Parathyroid adenoma (tissue), 2 donors: Measurements from ENCODE around the gene MAST2.

Experiments
- H2AFZ ChIP-seq: fragments of 300-600 bp; sonication (generic); one replicate; pipeline ENCODE4 v1.7.0; 2017; ENCODE audit warnings: antibody characterized with exemption, mild to moderate bottlenecking
- H3K27ac ChIP-seq: fragments of 300-600 bp; sonication (generic); one replicate; pipeline ENCODE4 v1.7.0; 2017
- H3K27me3 ChIP-seq: fragments of 300-600 bp; sonication (generic); one replicate; pipeline ENCODE4 v1.7.0; 2017; ENCODE audit warnings: low read length; ENCODE audit not compliant: control insufficient read depth, insufficient read depth
- H3K36me3 ChIP-seq: fragments of 300-600 bp; sonication (generic); one replicate; pipeline ENCODE4 v1.7.0; 2017; ENCODE audit warnings: low read length; ENCODE audit not compliant: control insufficient read depth, insufficient read depth
- H3K4me1 ChIP-seq: fragments of 300-600 bp; sonication (generic); one replicate; pipeline ENCODE4 v1.7.0; 2017; ENCODE audit warnings: control low read depth
- H3K4me2 ChIP-seq: fragments of 300-600 bp; sonication (generic); one replicate; pipeline ENCODE4 v1.7.0; 2017; ENCODE audit warnings: low read length
- H3K4me3 ChIP-seq: fragments of 300-600 bp; sonication (generic); one replicate; pipeline ENCODE4 v1.7.0; 2017; ENCODE audit warnings: low read depth, low read length
- H3K79me2 ChIP-seq: fragments of 300-600 bp; sonication (generic); one replicate; pipeline ENCODE4 v1.7.0; 2017; ENCODE audit warnings: control low read depth
- H3K9ac ChIP-seq: fragments of 300-600 bp; sonication (generic); one replicate; pipeline ENCODE4 v1.7.0; 2017; ENCODE audit warnings: mild to moderate bottlenecking
- H3K9me3 ChIP-seq: fragments of 300-600 bp; sonication (generic); one replicate; pipeline ENCODE4 v1.7.0; 2017; ENCODE audit warnings: low read length; ENCODE audit not compliant: control insufficient read depth
- TF ChIP-seq, protein P1 (sequence below): fragments of 300-600 bp; sonication (generic); IDR thresholded peaks from one replicate; pipeline ENCODE4 v1.7.0; 2017; ENCODE audit warnings: antibody characterized with exemption, mild to moderate bottlenecking
- donor health status: primary hyperparathyroidism.

The MAST2 gene

DNA sequence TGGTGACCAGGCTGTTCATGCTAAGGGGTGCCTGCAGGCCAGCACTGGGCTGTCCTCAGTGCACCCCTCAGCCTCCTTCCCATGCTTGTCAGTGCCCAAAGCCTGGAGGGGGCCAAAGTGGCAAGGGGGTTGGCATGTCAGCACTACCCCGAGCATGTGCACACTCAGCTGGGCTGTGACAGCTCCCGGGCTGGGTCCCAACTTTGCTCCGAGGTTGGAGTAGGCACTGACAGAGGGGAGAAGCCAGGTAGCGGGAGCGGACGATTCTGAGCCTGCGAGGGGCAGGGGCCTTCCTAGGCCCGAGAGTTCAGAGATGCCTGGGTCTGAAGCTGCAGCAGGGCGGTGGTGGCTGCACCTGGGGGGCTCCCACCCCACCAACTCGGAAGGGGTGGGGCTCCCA, 119.0 kb downstream of the MAST2 start:
- TF ChIP-seq, protein P1, sequence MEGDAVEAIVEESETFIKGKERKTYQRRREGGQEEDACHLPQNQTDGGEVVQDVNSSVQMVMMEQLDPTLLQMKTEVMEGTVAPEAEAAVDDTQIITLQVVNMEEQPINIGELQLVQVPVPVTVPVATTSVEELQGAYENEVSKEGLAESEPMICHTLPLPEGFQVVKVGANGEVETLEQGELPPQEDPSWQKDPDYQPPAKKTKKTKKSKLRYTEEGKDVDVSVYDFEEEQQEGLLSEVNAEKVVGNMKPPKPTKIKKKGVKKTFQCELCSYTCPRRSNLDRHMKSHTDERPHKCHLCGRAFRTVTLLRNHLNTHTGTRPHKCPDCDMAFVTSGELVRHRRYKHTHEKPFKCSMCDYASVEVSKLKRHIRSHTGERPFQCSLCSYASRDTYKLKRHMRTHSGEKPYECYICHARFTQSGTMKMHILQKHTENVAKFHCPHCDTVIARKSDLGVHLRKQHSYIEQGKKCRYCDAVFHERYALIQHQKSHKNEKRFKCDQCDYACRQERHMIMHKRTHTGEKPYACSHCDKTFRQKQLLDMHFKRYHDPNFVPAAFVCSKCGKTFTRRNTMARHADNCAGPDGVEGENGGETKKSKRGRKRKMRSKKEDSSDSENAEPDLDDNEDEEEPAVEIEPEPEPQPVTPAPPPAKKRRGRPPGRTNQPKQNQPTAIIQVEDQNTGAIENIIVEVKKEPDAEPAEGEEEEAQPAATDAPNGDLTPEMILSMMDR, result no peak
- Histone ChIP-seq H3K4me1 (no peaks in the 10 kb centered on the region), H2AFZ (no peak overlapping the region), H3K4me2 (no peak overlapping the region), H3K36me3 (no peaks in the 10 kb centered on the region), H3K4me3 (no peak overlapping the region), H3K9me3 (no peaks in the 10 kb centered on the region), H3K27me3 (no peaks in the 10 kb centered on the region), H3K79me2 (no peaks in the 10 kb centered on the region), H3K9ac (no peak overlapping the region), H3K27ac (no peak overlapping the region)

DNA sequence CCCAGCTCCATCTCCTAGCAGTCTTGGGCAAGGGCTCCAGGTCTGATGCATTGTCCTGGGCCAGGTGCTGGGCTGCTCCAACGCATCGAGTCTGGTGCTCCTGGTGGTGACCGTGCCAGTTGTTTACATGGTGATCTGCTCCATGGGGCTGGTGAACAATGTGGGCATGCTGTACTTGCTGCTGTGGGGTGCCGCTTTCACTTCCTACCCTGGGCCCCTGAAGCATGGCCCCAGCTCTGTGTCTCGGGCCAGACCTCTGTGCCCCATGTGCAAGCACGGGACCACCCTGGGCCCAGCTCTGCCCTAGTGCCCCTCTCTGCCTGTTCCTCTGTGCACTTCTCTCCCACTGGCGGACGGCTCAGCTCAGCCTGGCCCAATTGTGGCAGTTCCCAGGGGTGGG, 119.4 kb downstream of the MAST2 start:
- H3K79me2 ChIP-seq, result no peaks in the 10 kb centered on the region
- H3K27ac ChIP-seq, result no peak overlapping the region
- no peak overlapping the region for H3K4me2 ChIP-seq
- H3K4me1 ChIP-seq, result no peaks in the 10 kb centered on the region
- no peak overlapping the region for H3K4me3 ChIP-seq
- H3K9me3 ChIP-seq, result no peaks in the 10 kb centered on the region
- H2AFZ ChIP-seq, result no peak overlapping the region
- TF ChIP-seq, protein P1, result no peak
- no peak overlapping the region for H3K9ac ChIP-seq
- no peaks in the 10 kb centered on the region for H3K36me3 ChIP-seq
- H3K27me3 ChIP-seq, result no peaks in the 10 kb centered on the region

DNA sequence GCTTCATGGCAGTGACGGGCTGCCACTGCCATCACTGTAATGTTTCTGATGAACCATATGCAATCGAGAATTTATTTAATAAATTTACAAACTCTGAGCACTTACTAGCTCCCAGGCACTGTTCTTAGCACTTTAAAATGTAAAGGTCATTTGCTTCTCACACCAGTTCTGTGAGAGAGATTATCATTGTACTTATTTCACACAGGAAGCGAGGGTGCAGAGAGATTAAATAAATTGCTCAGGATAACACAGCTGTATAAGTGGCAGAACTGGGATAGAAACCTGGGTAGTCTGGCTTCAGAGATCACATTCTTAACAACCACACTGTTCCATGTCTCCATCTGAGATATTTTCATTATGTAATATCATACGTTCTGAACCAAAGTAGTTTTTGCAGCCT, 119.9 kb downstream of the MAST2 start:
- Histone ChIP-seq H3K36me3 (no peaks in the 10 kb centered on the region), H3K9ac (no peak overlapping the region), H3K4me1 (no peaks in the 10 kb centered on the region), H3K4me2 (no peak overlapping the region), H3K9me3 (no peaks in the 10 kb centered on the region), H3K4me3 (no peak overlapping the region), H2AFZ (no peak overlapping the region), H3K27ac (no peak overlapping the region), H3K79me2 (no peaks in the 10 kb centered on the region), H3K27me3 (no peaks in the 10 kb centered on the region)
- TF ChIP-seq, protein P1, result no peak

DNA sequence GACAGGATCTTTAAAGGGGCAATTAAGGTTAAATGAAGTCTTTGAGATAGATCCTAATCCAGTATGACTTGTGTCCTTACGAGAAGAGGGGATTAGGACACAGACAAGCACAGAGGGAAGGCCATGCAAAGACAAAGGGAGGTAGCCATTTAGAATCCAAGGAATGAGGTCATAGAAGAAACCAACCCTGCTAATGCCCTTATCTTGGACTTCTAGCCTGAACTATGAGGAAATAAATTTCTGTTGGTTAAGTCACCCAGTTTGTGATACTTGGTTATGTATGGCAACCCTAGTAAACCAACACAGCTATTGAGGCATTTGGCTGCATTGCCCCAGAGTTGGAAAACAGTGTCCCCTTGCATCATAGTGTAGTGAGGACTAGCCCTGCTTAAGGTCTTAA, 121.3 kb downstream of the MAST2 start:
- Histone ChIP-seq H3K27ac (no peak overlapping the region), H3K4me1 (no peaks in the 10 kb centered on the region), H3K9ac (no peak overlapping the region), H3K79me2 (no peaks in the 10 kb centered on the region), H3K9me3 (no peaks in the 10 kb centered on the region), H2AFZ (no peak overlapping the region), H3K27me3 (no peaks in the 10 kb centered on the region), H3K36me3 (no peaks in the 10 kb centered on the region), H3K4me2 (no peak overlapping the region), H3K4me3 (no peak overlapping the region)
- TF ChIP-seq, protein P1, result no peak

DNA sequence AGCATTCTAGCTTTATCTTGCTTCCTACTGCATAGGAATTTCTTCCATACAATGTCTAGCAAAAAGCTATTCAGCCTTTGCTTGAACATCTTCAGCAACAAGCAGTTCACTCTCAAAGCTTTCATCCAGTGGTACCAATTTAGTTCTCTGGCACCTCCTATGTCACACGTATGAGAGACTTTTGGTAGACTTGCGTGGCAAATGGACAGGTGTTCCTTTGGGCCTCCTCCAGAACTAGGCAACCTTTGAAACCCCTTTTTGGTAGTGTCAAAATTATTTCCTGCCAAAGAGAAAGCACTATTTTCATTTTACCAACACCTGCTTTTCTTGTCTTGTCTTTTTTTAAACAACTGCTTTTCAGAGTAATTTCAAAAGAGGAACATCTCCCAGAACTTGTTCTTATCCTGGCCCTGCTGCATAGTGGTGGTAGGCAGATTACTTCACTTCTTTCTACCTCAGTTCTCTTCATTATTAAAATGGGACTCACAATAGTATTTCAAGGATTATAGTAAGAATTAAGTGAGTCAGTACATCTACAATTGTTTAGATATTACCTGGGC, 122.4 kb downstream of the MAST2 start:
- Histone ChIP-seq H3K36me3 (no peaks in the 10 kb centered on the region), H3K9me3 (no peaks in the 10 kb centered on the region), H3K4me2 (no peak overlapping the region), H2AFZ (no peak overlapping the region), H3K4me1 (no peaks in the 10 kb centered on the region), H3K79me2 (no peaks in the 10 kb centered on the region), H3K9ac (no peak overlapping the region), H3K4me3 (no peak overlapping the region), H3K27ac (no peak overlapping the region), H3K27me3 (no peaks in the 10 kb centered on the region)
- TF ChIP-seq, protein P1, result no peak
